ENCODE data around the gene SERPINB1.
"Not testable (repeated sequence)": the region's sequence is repeated elsewhere in the genome, so short reads cannot be mapped to it uniquely, and the experiment has no call there.

- not testable (repeated sequence) for TF ChIP-seq CTCF (IDR thresholded peaks at IDR 0.05; ENCODE audit: insufficient read depth, low read length, poor library complexity, severe bottlenecking); EZH2phosphoT487 (conservative IDR thresholded peaks at IDR 0.05; ENCODE audit: low read length)
These were observed 40.0 kb downstream of the SERPINB1 start for GRCh38 chr6:2801687-2802086.

All from SU-DHL-6 (cell line).